Thyroid gland (tissue), 4 donors: ENCODE data around the gene ARHGEF1.

ENCODE experiments used
- POLR2A ChIP-seq, 2 donors: fragments of 450-650 bp; IDR thresholded peaks; one replicate each; pipeline ENCODE4 v1.6.1; 2017; ENCODE audit warnings: antibody characterized with exemption in 2 of 2, mild to moderate bottlenecking in 2 of 2, moderate library complexity in 1 of 2
- TF ChIP-seq, protein P1 (sequence below), 6 experiments: fragments of 200-600 bp in 3 of 6; fragments of 450-650 bp in 3 of 6; sonication (generic) in 3 of 6; IDR thresholded peaks; one replicate each; pipeline ENCODE4 v1.5.1; 2016 to 2019; ENCODE audit warnings: antibody characterized with exemption in 6 of 6, mild to moderate bottlenecking in 2 of 6, inconsistent platforms in 1 of 6, moderate library complexity in 1 of 6

DNA sequence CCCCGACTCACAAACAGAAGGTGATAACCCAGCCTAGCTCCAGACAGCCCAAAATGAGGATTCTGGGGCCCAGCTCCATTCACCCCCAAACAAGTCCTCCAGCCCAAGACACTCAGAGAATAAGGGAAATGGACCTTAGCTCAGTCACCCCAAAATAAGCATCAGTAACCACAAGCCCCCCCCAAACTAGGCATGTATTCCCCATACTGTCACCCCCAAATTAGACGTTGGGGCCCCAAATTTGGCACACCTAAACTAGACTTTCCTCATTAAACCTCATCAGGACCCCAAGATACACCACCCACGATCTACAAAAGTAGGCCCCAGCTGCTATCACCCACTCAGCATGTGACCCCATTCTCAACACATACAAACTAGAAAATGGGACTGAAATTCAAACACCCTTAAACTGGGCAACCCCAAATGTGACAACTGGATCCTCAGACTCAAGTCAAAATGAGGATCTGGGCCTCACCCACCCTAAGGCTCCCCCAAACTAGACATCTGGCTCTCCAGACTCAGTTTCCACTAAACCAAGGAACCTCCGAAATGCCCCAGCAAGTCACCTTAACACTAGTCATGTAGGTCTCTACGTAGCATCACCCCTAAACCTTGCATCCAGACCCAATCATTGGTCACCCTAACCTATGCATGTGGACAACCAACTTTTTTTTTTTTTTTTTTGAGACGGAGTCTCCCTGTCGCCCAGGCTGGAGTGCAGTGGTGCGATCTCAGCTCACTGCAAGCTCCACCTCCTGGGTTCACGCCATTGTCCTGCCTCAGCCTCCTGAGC lies 58.6 kb downstream of the ARHGEF1 start:
- TF ChIP-seq, protein P1, sequence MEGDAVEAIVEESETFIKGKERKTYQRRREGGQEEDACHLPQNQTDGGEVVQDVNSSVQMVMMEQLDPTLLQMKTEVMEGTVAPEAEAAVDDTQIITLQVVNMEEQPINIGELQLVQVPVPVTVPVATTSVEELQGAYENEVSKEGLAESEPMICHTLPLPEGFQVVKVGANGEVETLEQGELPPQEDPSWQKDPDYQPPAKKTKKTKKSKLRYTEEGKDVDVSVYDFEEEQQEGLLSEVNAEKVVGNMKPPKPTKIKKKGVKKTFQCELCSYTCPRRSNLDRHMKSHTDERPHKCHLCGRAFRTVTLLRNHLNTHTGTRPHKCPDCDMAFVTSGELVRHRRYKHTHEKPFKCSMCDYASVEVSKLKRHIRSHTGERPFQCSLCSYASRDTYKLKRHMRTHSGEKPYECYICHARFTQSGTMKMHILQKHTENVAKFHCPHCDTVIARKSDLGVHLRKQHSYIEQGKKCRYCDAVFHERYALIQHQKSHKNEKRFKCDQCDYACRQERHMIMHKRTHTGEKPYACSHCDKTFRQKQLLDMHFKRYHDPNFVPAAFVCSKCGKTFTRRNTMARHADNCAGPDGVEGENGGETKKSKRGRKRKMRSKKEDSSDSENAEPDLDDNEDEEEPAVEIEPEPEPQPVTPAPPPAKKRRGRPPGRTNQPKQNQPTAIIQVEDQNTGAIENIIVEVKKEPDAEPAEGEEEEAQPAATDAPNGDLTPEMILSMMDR (IDR thresholded peaks at IDR 0.05) = no peak
- no peak for TF ChIP-seq POLR2A (IDR thresholded peaks at IDR 0.05)
